IPS-20b (cell line): ENCODE measurements around the gene MISFA.
A peak's percentile ranks its signal among the peaks of the same experiment; 100 is the strongest.

Source experiments
- H3K27ac ChIP-seq: one replicate; pipeline ENCODE4 v1.5.1; 2013; ENCODE audit warnings: low read length
- H3K27me3 ChIP-seq: 2 replicates; pipeline ENCODE4 v1.6.1; 2013; ENCODE audit warnings: mild to moderate bottlenecking, low read length, inconsistent platforms; ENCODE audit not compliant: insufficient read depth
- H3K36me3 ChIP-seq: 2 replicates; pipeline ENCODE4 v1.6.1; 2013; ENCODE audit warnings: low read depth, mild to moderate bottlenecking, inconsistent platforms, low read length, moderate library complexity; ENCODE audit not compliant: insufficient read depth
- H3K4me1 ChIP-seq: 2 replicates; pipeline ENCODE4 v1.6.1; 2013; ENCODE audit warnings: mild to moderate bottlenecking, control low read depth, inconsistent platforms, low read length, moderate library complexity; ENCODE audit not compliant: insufficient read depth
- H3K4me3 ChIP-seq: 2 replicates; pipeline ENCODE4 v1.5.1; 2013; ENCODE audit warnings: mild to moderate bottlenecking, low read length, inconsistent platforms
- H3K9ac ChIP-seq: 2 replicates; pipeline ENCODE4 v1.6.1; 2013; ENCODE audit warnings: low read depth, mild to moderate bottlenecking, inconsistent platforms, low read length, moderate library complexity
- H3K9me3 ChIP-seq: 2 replicates; pipeline ENCODE4 v1.6.1; 2013; ENCODE audit warnings: mild to moderate bottlenecking, low read depth, low read length, inconsistent platforms; ENCODE audit not compliant: insufficient read depth

Gene MISFA

GRCh38 chr11:18599739-18600230 lies at the start of gene MISFA:
TSS of gene MISFA (plus strand) at chr11:18599789. CDS start at chr11:18599929, 140 bp downstream.
- H3K9me3 ChIP-seq: no peaks in the 10 kb centered on the region
- no peak within 1 kb of the TSS for H3K4me3 ChIP-seq
- H3K36me3 ChIP-seq: peaks cover 16% of the 10 kb centered on the region; the same call in 1 of the 2 replicates
- H3K9ac ChIP-seq: no peak within 1 kb of the TSS
- no peaks in the 10 kb centered on the region for H3K4me1 ChIP-seq
- no peaks in the 10 kb centered on the region for H3K27me3 ChIP-seq
- no peak within 1 kb of the TSS for H3K27ac ChIP-seq

- H3K27me3 ChIP-seq: no peaks in the 10 kb centered on the region
- H3K4me3 ChIP-seq: no peak overlapping the region
- peaks cover 5% of the 10 kb centered on the region; the same call in 1 of the 2 replicates for H3K4me1 ChIP-seq
- H3K27ac ChIP-seq: no peak overlapping the region
- H3K36me3 ChIP-seq: peaks cover 14% of the 10 kb centered on the region
- H3K9ac ChIP-seq: no peak overlapping the region
- no peaks in the 10 kb centered on the region for H3K9me3 ChIP-seq
These were observed 36.4 kb upstream of the MISFA start for GRCh38 chr11:18563090-18563730.

GRCh38 chr11:18564149-18564548 lies 35.4 kb upstream of the MISFA start:
- Histone ChIP-seq H3K36me3 (peaks cover 12% of the 10 kb centered on the region; the same call in 1 of the 2 replicates), H3K27me3 (no peaks in the 10 kb centered on the region), H3K9ac (peak overlapping the region; percentile 25), H3K4me3 (peak overlapping the region; percentile 1; the same call in 1 of the 2 replicates), H3K4me1 (peaks cover 5% of the 10 kb centered on the region; the same call in 1 of the 2 replicates), H3K9me3 (no peaks in the 10 kb centered on the region), H3K27ac (no peak overlapping the region)

- no peak overlapping the region for H3K9ac ChIP-seq
- H3K4me3 ChIP-seq: no peak overlapping the region
- H3K4me1 ChIP-seq: peaks cover 5% of the 10 kb centered on the region; the same call in 1 of the 2 replicates
- H3K36me3 ChIP-seq: peaks cover 24% of the 10 kb centered on the region
- no peaks in the 10 kb centered on the region for H3K9me3 ChIP-seq
- no peak overlapping the region for H3K27ac ChIP-seq
- no peaks in the 10 kb centered on the region for H3K27me3 ChIP-seq
These were observed 33.2 kb upstream of the MISFA start for GRCh38 chr11:18566406-18566805.

- Histone ChIP-seq H3K4me1 (peaks cover 5% of the 10 kb centered on the region; the same call in 1 of the 2 replicates), H3K9me3 (no peaks in the 10 kb centered on the region), H3K36me3 (peaks cover 24% of the 10 kb centered on the region), H3K27me3 (no peaks in the 10 kb centered on the region), H3K9ac (no peak overlapping the region), H3K4me3 (no peak overlapping the region), H3K27ac (no peak overlapping the region)
These were observed 32.5 kb upstream of the MISFA start for GRCh38 chr11:18567081-18567480.

- Histone ChIP-seq H3K9ac (no peak overlapping the region), H3K27me3 (no peaks in the 10 kb centered on the region), H3K9me3 (no peaks in the 10 kb centered on the region), H3K36me3 (peaks cover 16% of the 10 kb centered on the region), H3K27ac (no peak overlapping the region), H3K4me3 (no peak overlapping the region), H3K4me1 (no peaks in the 10 kb centered on the region)
These were observed 24.2 kb upstream of the MISFA start for GRCh38 chr11:18575361-18575760.

GRCh38 chr11:18578975-18579598 lies 20.5 kb upstream of the MISFA start:
- H3K36me3 ChIP-seq: peaks cover 16% of the 10 kb centered on the region
- no peak overlapping the region for H3K9ac ChIP-seq
- H3K4me3 ChIP-seq: no peak overlapping the region
- H3K9me3 ChIP-seq: no peaks in the 10 kb centered on the region
- H3K27ac ChIP-seq: no peak overlapping the region
- H3K27me3 ChIP-seq: no peaks in the 10 kb centered on the region
- H3K4me1 ChIP-seq: no peaks in the 10 kb centered on the region

DNA sequence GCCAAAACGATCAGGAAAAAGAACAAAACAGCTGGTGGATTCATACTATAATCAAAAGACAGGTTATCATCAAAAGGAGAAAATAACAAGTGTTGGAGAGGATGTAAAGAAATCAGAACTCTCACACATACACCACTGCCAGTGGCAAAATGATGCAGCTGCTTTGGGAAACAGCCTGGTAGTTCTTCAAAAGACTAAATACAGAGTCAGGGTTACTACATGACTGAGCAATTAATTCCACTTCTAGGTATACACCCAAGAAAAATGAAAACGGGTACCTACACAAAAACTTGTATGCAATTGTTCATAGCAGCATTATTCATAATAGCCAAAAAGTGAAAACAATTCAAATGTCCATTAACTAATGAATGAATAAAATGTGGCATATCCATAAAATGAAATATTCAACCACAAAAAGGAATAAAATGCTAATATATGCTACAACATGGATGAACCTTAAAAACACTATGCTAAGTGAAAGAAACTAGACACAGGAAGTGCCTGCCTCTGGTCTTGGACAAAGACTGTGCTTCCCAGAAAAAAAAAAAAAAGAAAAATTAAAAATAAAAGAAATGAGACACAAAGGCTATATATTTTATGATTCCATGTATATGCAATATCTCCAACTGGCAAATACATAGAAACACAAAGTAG lies 19.3 kb upstream of the MISFA start:
- no peak overlapping the region for H3K4me3 ChIP-seq
- peaks cover 6% of the 10 kb centered on the region; the same call in 1 of the 2 replicates for H3K36me3 ChIP-seq
- no peaks in the 10 kb centered on the region for H3K27me3 ChIP-seq
- H3K9ac ChIP-seq: no peak overlapping the region
- no peaks in the 10 kb centered on the region for H3K4me1 ChIP-seq
- H3K9me3 ChIP-seq: no peaks in the 10 kb centered on the region
- no peak overlapping the region for H3K27ac ChIP-seq

DNA sequence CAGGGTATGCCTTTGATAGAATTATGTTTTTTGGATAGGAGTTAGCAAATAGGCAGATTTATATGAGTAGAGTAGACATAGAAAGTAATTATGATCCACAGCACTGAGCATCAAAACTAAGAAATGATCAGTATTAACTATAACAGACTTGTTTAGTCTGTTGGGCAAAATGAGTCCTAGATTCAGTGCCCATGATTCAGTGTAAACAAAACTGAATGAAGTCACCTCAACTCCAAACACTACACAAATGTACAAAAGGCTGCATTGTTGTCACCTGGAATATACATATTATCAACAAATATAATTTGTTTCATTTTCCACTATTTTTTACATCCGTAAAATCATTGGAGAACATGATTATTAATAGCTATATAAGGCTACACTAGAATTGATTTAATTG lies 17.8 kb upstream of the MISFA start:
- H3K4me3 ChIP-seq: no peak overlapping the region
- no peaks in the 10 kb centered on the region for H3K9me3 ChIP-seq
- H3K27me3 ChIP-seq: no peaks in the 10 kb centered on the region
- H3K9ac ChIP-seq: no peak overlapping the region
- peaks cover 6% of the 10 kb centered on the region; the same call in 1 of the 2 replicates for H3K36me3 ChIP-seq
- H3K4me1 ChIP-seq: no peaks in the 10 kb centered on the region
- H3K27ac ChIP-seq: no peak overlapping the region

DNA sequence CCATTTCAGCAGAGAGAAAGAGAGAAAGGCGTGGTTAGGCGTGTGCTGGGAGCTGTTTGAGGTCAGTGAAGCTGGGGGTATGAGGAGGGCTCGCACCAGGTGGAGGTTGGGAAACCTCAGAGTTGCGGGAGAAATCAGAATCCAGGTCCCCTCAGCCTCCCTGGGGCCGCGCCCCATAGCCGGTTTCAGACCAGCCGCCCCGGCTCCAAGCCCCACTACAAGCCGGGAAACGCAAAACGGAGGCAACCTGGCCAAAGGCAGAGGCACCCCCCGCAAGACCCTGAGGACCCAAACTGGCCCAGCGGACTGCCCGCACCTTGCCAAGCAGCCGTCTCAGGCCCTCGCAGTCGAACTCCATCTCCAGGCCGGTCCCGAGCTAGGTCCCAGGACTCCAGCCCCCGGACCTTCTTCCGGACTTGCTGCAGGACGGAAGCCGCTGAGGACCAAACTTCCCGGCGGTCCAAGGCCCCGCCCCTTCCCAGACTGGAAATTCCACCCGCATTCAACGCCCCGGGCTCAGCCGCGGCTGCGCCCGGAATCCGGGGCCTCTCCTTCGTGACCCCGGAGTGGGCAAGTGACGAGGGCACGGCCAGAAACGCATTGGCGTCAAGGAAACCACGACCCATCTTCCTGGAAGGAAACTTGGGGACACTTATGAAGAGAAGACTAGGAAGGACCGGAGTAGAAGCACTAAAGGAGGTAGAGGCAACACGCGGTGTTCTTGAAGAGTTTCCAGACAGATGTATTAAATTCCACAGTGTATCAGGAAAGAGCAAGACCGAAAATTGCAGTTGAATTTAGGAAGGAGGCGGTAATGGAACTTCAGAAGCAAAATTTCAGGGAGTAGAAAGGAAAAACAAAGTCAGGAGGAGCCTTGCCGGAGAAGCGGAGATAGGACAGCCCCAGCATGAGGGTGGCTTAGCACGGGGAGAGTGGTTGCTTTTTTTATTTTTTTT lies 11.0 kb upstream of the MISFA start, which contains the start of gene UEVLD:
UEVLD (minus strand) TSS at position 438 of the 956 bp plus-strand sequence; CDS start at position 358, 80 bp downstream.
- H3K36me3 ChIP-seq: no peaks in the 10 kb centered on the region
- H3K4me3 ChIP-seq: peak within 1 kb of the TSS; percentile 93
- H3K27me3 ChIP-seq: no peaks in the 10 kb centered on the region
- peak within 1 kb of the TSS; percentile 35 for H3K27ac ChIP-seq
- H3K9ac ChIP-seq: peak within 1 kb of the TSS; percentile 96
- peaks cover 4% of the 10 kb centered on the region; the same call in 1 of the 2 replicates for H3K4me1 ChIP-seq
- H3K9me3 ChIP-seq: no peaks in the 10 kb centered on the region

- H3K27me3 ChIP-seq: no peaks in the 10 kb centered on the region
- peak overlapping the region; percentile 93 for H3K4me3 ChIP-seq
- H3K9me3 ChIP-seq: no peaks in the 10 kb centered on the region
- no peak overlapping the region for H3K27ac ChIP-seq
- no peak overlapping the region for H3K9ac ChIP-seq
- peaks cover 2% of the 10 kb centered on the region; the same call in 1 of the 2 replicates for H3K36me3 ChIP-seq
- H3K4me1 ChIP-seq: peaks cover 4% of the 10 kb centered on the region; the same call in 1 of the 2 replicates
These were observed 9.0 kb upstream of the MISFA start for GRCh38 chr11:18590571-18590970.
